ENCODE data around the gene CEBPG. TPM values are rescaled to one million over a fixed set of nuclear protein-coding genes. Genes with fewer than 3 reads are reported as not detected.

The CEBPG gene
- total RNA-seq, 1 donor from 2014 or later, result 20.7 TPM

DNA sequence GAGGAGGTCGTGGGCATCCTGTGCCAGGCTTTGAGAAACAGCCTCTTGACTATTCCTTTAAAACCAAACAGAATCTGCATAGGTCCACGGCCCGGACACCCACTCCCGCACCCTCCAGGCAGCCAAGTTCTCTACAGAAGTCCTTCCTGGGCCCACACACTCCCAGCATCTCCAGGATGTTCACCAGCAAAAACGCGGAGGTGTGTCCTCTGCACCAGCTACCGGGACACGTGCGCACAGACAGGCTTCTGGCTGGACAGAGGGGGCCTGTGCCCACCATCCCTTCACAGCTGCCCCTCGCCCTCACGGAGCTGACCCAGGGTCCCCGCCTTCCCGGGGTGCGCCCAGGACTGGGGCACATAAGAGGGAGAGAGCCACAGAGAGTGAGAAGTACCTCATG lies 44.2 kb downstream of the CEBPG start:
- Mint-ChIP-seq H3K4me1 (ENCODE audit: unreplicated experiment) (no peaks in the 10 kb centered on the region), H3K27ac (ENCODE audit: unreplicated experiment) (no peak overlapping the region), H3K27me3 (ENCODE audit: unreplicated experiment) (no peaks in the 10 kb centered on the region), H3K36me3 (ENCODE audit: low read depth, unreplicated experiment) (no peaks in the 10 kb centered on the region), H3K9me3 (ENCODE audit: unreplicated experiment) (no peaks in the 10 kb centered on the region), H3K4me3 (ENCODE audit: unreplicated experiment) (no peak overlapping the region)
- DNase-seq (ENCODE audit: low spot score), result no peak
- TF ChIP-seq CTCF (IDR thresholded peaks at IDR 0.05; ENCODE audit: unreplicated experiment), result no peak

GRCh38 chr19:33418461-33418860 lies 45.0 kb downstream of the CEBPG start:
- H3K36me3 Mint-ChIP-seq (ENCODE audit: low read depth, unreplicated experiment), result no peaks in the 10 kb centered on the region
- H3K27me3 Mint-ChIP-seq (ENCODE audit: unreplicated experiment), result no peaks in the 10 kb centered on the region
- no peak for DNase-seq (ENCODE audit: low spot score)
- no peak for TF ChIP-seq CTCF (IDR thresholded peaks at IDR 0.05; ENCODE audit: unreplicated experiment)
- H3K4me3 Mint-ChIP-seq (ENCODE audit: unreplicated experiment), result no peak overlapping the region
- no peaks in the 10 kb centered on the region for H3K9me3 Mint-ChIP-seq (ENCODE audit: unreplicated experiment)
- H3K4me1 Mint-ChIP-seq (ENCODE audit: unreplicated experiment), result no peaks in the 10 kb centered on the region
- no peak overlapping the region for H3K27ac Mint-ChIP-seq (ENCODE audit: unreplicated experiment)

GRCh38 chr19:33418871-33419787 lies 45.6 kb downstream of the CEBPG start:
- H3K9me3 Mint-ChIP-seq (ENCODE audit: unreplicated experiment), result no peaks in the 10 kb centered on the region

DNA sequence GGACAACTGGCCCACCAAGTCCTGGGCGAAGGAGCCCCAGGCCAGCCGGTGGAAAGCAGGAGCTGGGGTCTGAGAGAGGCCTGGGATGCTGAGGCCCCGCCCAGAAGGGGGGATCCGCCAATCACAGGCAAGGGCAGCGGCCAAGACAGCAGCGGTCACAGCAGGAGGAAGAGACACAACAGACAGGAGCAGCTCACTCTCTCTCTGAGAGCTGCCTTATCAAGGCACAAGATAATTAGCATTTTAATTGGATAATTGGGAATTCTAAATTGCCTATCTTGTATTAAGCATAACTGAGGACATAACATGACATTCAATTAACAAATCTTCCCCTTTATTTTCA lies 46.2 kb downstream of the CEBPG start:
- Mint-ChIP-seq H3K4me1 (ENCODE audit: unreplicated experiment) (no peaks in the 10 kb centered on the region), H3K27ac (ENCODE audit: unreplicated experiment) (no peak overlapping the region), H3K36me3 (ENCODE audit: low read depth, unreplicated experiment) (no peaks in the 10 kb centered on the region), H3K4me3 (ENCODE audit: unreplicated experiment) (no peak overlapping the region), H3K27me3 (ENCODE audit: unreplicated experiment) (no peaks in the 10 kb centered on the region), H3K9me3 (ENCODE audit: unreplicated experiment) (no peaks in the 10 kb centered on the region)
- DNase-seq (ENCODE audit: low spot score), result no peak
- TF ChIP-seq CTCF (IDR thresholded peaks at IDR 0.05; ENCODE audit: unreplicated experiment), result no peak

More at GRCh38 chr19:33418871-33419787, 45.6 kb downstream of the CEBPG start:
- DNase-seq (ENCODE audit: low spot score), result no peak
- H3K4me3 Mint-ChIP-seq (ENCODE audit: unreplicated experiment), result no peak overlapping the region
- H3K27me3 Mint-ChIP-seq (ENCODE audit: unreplicated experiment), result no peaks in the 10 kb centered on the region
- TF ChIP-seq CTCF (IDR thresholded peaks at IDR 0.05; ENCODE audit: unreplicated experiment), result no peak
- H3K36me3 Mint-ChIP-seq (ENCODE audit: low read depth, unreplicated experiment), result no peaks in the 10 kb centered on the region
- no peak overlapping the region for H3K27ac Mint-ChIP-seq (ENCODE audit: unreplicated experiment)
- H3K4me1 Mint-ChIP-seq (ENCODE audit: unreplicated experiment), result no peaks in the 10 kb centered on the region

GRCh38 chr19:33420821-33421220 lies 47.3 kb downstream of the CEBPG start:
- Mint-ChIP-seq H3K9me3 (ENCODE audit: unreplicated experiment) (no peaks in the 10 kb centered on the region), H3K4me3 (ENCODE audit: unreplicated experiment) (no peak overlapping the region), H3K27me3 (ENCODE audit: unreplicated experiment) (no peaks in the 10 kb centered on the region), H3K4me1 (ENCODE audit: unreplicated experiment) (no peaks in the 10 kb centered on the region), H3K36me3 (ENCODE audit: low read depth, unreplicated experiment) (no peaks in the 10 kb centered on the region), H3K27ac (ENCODE audit: unreplicated experiment) (no peak overlapping the region)
- DNase-seq (ENCODE audit: low spot score), result no peak
- TF ChIP-seq CTCF (IDR thresholded peaks at IDR 0.05; ENCODE audit: unreplicated experiment), result no peak

Data from endothelial cell (in vitro differentiated cells).